HG03280 (cell line): ENCODE measurements around the gene QPRT.
"Not testable (repeated sequence)": the region's sequence is repeated elsewhere in the genome, so short reads cannot be mapped to it uniquely, and the experiment has no call there.

ENCODE experiments used
- ATAC-seq: cut with Tn5 transposase; IDR thresholded peaks from one replicate; pipeline ENCODE4 v1.9.1; 2021; ENCODE audit warnings: mild to moderate bottlenecking, moderate library complexity; ENCODE audit not compliant: unreplicated experiment

The QPRT gene

DNA sequence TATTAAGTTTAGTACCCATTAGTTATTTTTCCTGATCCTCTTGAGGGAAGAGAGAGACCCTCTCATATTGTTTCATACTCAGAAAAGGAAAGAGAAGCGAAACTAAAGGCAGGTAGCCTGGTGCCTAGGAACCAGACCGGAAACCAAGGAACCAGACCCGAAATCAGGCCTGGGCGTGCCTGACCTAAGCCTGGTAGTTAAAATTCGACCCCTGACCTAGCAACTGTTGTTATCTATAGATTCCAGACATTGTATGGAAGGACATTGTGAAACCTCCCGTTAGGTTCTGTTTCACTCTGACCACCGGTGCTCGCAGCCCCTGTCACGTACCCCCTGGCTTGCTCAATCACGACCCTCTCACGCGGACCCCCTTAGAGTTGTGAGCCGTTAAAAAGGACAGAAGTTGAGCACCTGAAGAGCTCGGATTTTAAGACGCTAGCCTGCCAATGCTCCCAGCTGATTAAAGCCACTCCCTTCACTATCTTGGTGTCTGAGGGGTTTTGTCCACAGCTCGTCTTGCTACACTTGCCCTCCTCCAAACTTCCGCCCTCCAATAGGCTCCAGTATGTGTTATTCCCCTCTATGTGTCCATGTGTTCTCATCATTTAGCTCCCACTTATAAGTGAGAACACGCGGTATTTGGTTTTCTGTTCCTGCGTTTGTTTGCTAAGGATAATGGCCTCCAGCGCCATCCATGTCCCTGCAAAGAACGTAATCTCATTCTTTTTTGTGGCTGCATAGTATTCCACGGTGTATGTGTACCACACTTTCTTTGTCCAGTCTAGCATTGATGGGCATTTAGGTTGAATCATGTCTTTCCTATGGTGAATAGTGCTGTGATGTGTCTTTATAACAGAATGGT lies 10.7 kb downstream of the QPRT start:
- ATAC-seq, result not testable (repeated sequence)

DNA sequence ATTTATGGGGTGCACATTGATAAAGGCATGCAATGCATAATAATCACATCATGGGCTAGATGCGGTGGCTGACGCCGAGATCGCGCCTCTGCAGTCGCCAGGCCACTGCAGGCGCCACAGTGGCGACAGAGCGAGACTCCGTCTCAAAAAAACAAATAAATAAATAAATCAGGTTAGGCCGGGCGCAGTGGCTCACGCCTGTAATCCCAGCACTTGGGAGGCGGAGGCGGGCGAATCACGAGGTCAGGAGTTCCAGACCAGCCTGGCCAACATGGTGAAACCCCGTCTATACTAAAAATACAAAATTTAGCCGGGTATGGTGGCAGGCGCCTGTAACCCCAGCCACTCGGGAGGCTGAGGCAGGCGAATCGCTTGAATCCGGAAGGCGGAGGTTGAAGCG lies 13.6 kb downstream of the QPRT start:
- not testable (repeated sequence) for ATAC-seq

DNA sequence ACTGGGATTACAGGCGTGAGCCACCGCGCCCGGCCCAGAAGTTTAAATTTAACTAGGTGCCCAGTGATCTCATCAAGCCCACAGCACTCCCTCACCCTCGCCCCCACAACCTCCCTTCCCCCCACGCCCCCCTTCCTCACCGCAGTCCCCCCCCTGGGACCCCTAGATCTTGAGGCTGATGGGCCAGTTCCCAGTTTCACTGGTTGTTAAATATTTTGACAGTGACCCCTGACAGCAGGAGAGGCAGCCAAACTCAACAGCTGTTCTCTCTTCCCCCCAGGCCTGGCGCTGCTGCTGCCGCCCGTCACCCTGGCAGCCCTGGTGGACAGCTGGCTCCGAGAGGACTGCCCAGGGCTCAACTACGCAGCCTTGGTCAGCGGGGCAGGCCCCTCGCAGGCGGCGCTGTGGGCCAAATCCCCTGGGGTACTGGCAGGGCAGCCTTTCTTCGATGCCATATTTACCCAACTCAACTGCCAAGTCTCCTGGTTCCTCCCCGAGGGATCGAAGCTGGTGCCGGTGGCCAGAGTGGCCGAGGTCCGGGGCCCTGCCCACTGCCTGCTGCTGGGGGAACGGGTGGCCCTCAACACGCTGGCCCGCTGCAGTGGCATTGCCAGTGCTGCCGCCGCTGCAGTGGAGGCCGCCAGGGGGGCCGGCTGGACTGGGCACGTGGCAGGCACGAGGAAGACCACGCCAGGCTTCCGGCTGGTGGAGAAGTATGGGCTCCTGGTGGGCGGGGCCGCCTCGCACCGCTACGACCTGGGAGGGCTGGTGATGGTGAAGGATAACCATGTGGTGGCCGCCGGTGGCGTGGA lies 15.6 kb downstream of the QPRT start:
- no peak for ATAC-seq

DNA sequence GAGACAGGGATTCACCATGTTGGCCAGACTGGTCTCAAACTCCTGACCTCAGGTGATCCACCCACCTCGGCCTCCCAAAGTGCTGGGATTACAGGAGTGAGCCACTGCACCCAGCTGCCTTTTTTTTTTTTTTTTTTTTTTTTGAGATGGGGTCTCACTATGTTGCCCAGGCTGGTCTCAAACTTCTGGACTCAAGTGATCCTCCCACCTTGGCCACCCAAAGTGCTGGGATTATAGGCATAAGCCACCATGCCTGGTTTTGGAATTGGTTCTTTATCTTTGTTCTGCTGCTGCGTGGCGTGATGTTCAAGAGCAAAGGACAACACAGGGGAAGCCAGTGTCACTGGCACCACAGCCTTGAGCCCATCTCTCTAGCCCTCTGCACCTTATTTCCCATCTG lies 16.7 kb downstream of the QPRT start:
- ATAC-seq, result not testable (repeated sequence)

DNA sequence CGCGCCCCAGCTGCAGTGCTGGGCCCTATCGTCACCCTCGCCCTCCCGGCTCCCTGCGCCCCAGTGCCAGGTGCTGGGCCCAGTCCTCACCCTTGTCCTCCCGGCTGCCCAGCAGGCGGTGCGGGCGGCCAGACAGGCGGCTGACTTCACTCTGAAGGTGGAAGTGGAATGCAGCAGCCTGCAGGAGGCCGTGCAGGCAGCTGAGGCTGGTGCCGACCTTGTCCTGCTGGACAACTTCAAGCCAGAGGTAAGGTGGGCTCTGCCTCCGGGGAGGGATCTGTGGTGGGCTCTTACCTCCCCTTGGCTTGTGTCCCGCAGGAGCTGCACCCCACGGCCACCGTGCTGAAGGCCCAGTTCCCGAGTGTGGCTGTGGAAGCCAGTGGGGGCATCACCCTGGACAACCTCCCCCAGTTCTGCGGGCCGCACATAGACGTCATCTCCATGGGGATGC lies 17.9 kb downstream of the QPRT start:
- no peak for ATAC-seq

DNA sequence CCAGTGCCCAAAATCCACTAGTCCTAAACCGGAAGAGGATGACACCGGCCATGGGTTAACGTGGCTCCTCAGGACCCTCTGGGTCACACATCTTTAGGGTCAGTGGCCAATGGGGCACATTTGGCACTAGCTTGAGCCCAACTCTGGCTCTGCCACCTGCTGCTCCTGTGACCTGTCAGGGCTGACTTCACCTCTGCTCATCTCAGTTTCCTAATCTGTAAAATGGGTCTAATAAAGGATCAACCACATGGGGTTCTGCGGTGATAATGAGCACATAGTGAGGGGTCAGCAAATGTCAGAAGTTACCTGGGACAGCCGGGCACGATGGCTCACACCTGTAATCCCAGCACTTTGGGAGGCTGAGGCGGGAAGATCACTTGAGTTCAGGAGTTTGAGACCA lies 18.4 kb downstream of the QPRT start:
- no peak for ATAC-seq

DNA sequence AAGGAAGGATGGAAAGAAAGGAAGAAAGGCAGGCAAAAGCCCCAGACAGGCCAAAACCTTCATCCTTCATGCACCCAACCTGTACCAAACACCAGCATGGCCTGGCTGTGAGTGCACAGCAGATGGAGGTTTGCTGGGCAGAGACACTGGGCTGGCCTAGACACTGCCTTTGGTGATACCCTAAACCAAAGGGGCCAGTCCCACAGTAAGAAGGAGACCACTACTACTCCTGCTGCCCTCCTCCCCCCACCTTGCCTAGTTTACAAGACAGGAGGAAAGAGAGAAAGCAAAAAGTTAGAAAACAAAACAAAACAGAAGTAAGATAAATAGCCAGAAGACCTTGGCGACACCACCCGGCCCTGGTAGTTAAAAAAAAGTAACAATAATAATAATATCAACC lies 19.1 kb downstream of the QPRT start:
- ATAC-seq, result no peak

DNA sequence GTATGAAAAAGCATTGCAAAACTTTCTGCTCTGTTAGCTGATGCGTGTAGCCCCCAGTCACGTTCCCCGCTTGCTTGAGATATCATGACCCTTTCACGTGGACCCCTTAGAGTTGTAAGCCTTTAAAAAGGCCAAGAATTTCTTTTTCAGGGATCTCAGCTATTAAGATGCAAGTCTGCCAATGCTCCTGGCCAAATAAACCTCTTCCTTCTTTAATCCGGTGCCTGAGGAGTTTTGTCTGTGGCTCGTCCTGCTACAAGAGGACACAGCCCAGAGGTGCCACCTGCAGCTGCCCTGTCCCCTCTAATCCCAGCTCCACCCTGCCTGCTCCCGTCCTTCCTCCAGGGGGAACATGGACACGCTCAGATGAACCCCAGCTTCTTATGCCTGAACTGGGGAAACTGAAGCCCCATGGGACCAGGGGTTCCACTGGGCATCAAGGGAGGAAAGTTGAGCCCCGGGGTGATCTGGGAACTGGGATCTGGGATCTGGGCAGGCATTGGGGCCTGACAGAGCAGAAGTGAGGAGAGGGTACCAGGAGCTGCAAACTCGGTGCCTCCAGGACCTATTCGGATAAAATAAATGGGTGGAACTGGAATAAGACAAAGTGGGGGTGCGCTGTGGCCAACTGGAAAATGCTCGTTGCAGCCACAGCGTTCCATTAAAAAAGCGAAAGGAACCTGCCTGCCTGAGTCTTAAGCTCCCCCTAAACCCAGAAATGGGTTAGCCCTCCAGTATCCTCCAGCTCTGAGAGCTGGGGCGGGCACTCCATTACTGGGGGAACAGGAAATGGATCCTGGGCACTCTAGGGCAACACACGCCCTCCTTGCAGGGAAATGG lies 19.7 kb downstream of the QPRT start:
- ATAC-seq, result no peak

DNA sequence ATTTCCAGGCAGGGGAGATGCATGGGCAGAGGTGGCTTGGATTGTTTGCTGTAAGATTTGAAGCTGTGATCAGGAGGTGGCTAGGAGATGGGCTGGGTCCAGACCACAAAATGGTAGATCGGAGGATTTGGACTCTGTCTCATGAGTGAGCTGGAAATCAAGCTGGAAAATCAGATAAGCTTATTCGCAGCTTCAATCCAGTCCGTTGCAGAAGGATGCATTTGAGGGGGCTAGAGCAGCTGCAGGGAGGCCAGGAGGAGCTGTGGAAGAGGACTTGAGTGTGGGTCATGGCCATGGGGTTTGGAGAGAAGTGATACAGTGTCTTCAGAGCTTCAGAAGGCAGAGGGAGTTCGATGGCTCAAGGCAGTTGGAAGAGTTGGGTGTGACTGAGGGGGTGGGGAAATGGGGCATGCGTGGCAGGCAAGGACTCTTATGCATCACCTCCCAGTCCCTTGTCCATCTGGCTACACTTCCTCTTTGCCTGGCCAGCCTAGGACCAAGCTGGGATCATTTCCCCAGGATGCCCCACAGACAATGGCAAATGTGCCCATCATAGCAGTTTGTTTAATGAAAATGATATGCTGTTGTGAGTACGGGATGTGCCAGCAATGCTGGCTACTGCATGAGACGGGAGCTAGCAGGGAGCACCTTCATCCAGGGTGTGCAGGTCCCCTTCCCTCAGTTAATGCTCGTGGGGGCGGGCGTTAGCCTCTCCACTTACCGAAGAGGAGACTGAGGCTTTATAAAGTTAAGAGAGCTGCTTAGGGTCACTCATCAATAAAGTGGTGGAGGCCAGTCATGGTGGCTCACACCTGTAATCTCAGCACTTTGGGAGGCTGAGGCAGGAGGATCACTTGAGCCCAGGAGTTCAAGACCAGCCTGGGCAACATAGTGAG lies 20.6 kb downstream of the QPRT start:
- ATAC-seq, result no peak

DNA sequence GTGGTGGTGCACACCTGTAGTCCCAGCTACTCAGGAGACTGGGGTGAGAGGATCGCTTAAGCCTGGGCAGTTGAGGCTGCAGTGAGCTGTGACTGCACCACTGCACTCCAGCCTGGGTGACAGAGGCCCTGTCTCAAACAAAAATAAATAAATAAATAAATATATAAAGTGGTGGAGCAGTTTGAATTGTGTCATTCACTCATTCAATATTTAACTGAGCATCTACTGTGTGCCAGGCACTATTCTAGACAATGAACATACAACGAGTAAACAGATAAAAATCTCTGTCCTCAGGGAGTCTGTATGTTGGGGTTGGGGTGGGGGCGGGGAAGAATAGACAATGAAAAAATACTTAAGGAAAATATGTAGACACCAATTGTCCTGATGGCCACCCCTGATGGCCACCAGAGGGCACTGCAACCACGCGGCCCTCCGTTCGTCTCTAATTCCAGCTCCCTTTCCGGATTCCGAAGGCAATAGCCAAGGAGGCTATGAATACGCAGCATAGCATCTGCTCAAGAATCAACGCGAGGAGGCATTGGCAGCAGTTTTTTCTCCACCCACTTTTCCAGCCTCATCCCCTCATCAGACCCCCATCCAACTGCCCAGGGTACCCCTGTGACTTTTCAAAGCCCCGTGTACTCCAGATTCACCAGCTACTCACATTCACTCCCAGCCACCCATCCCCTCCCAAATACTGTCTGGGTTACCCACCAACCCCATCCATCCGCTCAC lies 21.4 kb downstream of the QPRT start:
- ATAC-seq, result no peak

DNA sequence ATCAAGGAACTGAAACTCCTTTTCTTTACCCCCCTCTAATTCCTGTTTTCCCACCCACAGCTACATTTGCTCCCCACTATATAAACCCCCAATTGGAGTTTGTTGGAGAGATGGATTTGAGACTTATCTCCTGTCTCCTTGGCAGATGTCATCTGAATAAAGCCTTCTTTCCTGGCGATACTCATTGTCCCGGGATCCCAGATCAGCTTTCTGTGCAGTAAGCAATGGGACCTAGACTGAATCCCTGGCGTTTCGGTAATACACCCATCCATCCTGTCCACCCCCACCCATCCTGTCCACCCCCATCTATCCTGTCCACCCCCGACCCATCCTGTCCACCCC lies 22.2 kb downstream of the QPRT start:
- no peak for ATAC-seq

DNA sequence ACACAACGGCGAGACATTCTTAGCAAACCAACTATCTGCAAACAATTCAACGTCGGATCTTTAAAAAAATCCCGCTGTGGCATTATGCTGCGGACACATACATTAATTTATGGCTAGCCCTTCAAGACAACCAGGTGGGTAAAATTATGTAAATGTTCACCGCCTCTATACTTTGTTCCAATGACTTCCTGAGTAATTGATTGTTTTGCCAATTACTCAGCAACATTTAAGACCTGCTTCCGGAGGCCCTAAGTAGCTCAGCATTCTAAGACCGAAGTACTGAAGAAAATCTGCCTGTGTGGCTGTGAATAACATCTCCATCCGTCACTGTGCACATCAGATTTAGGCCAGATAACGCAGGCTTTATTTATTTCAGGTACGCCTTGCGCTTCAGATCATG lies 23.3 kb downstream of the QPRT start:
- ATAC-seq, result no peak

DNA sequence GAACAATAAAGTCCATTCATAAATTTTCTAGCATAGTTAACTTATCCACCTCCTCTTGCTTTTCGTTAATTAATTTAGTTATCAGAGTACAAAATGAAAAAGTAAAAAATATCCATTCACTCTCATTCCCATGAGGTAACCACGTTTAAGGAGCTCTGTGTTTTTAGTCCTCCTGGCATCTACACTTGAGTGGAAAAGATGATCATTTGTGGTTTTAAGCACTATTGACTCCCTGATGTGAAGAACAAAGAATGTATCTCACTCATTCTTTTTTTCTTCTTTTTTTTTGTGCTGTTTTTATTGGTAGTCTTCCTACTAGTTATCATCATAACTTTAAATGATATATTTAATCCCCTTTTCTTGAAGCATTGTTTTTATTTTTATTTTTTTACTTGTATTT lies 26.1 kb downstream of the QPRT start:
- no peak for ATAC-seq

DNA sequence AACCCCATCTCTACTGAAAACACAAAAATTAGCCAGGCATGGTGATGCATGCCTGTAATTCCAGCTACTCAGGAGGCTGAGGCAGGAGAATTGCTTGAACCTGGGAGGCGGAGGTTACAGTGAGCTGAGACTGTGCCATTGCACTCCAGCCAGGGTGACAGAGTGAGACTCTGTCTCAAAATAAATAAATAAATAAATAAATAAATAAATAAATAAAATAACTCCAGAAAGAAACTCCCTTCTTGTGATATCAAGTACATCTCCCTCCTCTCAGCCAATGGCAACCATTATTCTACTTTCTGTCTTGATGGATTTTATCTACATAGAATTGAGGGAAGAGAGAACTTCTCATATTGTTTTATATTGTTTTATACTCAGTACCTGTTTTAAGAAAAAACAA lies 28.2 kb downstream of the QPRT start:
- ATAC-seq, result not testable (repeated sequence)

DNA sequence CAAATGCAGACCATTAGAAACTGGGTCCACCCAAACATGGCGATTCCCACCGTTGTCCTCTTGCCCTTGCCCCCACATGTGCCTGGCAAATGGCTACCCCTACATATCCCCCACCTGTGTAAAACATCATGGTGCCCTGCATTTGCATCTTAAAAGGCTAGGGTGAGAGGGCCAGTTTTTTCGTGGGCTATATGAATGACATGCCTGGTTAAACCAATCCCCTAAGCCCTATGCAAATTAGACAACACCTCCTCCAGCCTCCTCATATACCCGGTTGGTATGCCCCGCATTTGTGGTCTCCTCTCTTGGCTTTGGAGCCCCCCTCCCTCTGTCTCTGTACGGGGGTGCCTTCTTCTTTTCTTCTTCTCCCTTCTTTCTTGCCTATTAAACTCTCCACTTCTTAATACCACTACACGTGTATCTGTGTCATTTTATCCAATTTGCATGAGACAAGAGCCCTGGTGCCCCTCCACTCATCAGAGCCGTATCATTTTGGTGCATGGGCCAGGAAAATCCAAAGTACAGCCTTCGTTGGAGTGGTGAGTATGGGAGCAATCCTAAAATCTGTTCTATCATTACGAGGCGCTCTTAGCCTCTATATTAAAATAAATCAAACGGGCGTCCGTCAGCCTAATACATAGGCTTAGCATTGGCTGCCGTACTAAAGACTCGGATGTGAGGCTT lies 30.1 kb downstream of the QPRT start:
- ATAC-seq, result no peak

DNA sequence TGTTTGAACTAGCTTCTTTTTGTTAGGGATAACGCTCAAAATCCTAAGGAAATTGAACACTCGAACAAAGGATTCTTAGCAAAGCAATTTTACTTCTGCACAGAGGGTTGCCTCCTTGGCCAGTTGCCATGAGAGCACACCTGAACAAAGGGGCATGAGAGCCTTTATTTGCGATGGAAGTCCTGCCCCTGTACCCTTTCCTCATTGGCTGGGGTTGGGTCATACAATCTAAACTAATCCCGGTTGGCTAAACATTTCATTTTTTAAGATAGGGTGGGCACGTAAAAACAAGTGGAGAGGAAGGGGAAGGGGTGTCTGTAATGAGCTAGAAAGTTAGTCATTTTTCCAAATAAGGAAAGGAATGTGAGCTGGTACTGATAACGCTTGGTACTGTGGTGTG lies 30.7 kb downstream of the QPRT start:
- not testable (repeated sequence) for ATAC-seq

DNA sequence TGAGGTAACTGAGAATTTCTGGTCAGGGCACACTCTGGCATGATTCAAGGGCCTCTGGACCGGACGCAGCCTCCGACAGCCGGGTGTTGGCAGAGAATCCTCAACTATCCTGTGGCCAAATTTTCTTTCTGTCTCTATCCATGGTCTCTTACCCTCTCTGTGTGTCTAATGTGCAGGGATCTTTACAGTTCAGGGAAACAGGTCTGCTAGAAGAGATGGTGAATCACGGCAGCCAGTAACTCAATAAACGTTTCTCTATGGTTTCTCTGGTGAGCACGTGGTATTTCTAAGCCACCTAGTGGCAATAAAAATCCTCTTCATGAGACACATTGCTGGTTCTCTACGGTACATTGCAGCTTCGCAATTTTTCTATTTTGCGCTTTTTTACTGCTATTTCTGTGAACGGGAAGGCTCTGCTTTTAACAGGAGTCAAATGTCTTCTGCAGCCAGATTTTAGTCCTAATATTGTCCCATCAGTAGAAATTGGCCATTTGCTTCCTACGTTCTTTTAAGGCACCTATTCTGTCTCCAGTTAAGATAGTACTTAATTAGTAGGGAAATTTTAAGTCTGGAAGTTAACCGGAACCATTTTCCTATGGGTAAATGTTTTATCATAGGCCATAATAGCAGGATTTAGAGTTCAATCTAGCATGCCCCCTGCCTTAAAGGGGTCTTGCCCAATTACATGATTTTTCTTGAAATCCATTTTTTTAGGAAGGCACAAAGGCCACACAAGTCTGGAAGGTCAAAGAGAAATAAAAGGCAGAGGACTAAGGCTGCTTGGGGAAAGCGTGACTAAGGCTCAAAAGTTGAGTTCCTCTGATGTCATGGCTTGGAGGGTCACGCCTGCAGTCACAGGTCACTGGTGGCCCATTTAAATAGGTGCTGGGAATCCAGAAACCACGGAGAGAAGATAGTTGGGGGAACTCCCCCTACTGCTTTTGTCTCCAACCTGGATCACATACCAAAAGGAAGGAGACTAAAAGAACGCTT lies 31.5 kb downstream of the QPRT start:
- no peak for ATAC-seq

DNA sequence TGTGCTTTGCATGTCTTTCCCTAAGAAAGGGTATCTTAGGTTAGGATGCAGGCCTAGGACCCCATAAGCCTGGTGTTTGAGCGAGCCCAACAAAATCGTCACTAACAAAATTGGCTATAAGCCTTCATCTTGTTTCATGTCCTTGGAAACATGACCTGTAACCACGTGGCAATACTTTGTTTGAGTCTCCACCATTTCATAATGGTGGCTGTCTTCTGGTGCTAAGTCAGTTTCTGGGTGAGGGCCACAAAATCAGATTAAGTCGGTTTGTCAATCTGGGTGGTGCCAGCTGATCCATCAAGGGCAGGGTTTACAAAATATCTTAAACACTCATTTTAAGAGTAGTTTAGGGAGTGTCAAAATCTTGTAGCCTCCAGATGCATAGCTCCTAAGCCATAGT lies 33.8 kb downstream of the QPRT start:
- ATAC-seq, result no peak
